Activated T-helper 1 cell treated with anti-CD3 and anti-CD28 coated beads, Interleukin-12 subunit alpha, Interleukin-12 subunit beta, Interleukin-2, Interleukin-4 antibody, amounts not matched to agents 30 ng/mL and 10 ng/mL and 1 ng/mL, durations not matched to agents 14 hours and 24 hours and 36 hours (primary cell): ENCODE measurements around the gene BTBD9. TPM values are rescaled to one million over a fixed set of nuclear protein-coding genes. Genes with fewer than 3 reads are reported as not detected.

ENCODE experiments used
- DNase-seq: peaks from one replicate; pipeline ENCODE4 v3.0.0; 2021; ENCODE audit warnings: low spot score
- H3K27ac Mint-ChIP-seq: one replicate; pipeline ENCODE4 v1.8.0; 2021; ENCODE audit warnings: mild to moderate bottlenecking, mixed read lengths
- H3K27me3 Mint-ChIP-seq: one replicate; pipeline ENCODE4 v1.8.0; 2022; ENCODE audit warnings: mild to moderate bottlenecking, moderate library complexity, mixed read lengths; ENCODE audit not compliant: insufficient read depth
- H3K36me3 Mint-ChIP-seq: one replicate; pipeline ENCODE4 v1.8.0; 2021; ENCODE audit warnings: low read depth, mixed read lengths
- H3K4me1 Mint-ChIP-seq: one replicate; pipeline ENCODE4 v1.8.0; 2021; ENCODE audit warnings: low read depth, mixed read lengths
- H3K4me3 Mint-ChIP-seq: one replicate; pipeline ENCODE4 v1.8.0; 2021; ENCODE audit warnings: mild to moderate bottlenecking, moderate library complexity, mixed read lengths
- H3K9me3 Mint-ChIP-seq: one replicate; pipeline ENCODE4 v1.8.0; 2021; ENCODE audit warnings: mixed read lengths
- intact Hi-C: fragments of 100-400 bp; cut with micrococcal nuclease; formaldehyde crosslinking; loops from one replicate; pipeline ENCODE4 v1.15.1; 2024
- total RNA-seq: library from RNA; stranded (reverse); gene quantifications from 2 replicates; pipeline ENCODE4 v1.2.3, GENCODE V29; 2022

BTBD9 gene
- total RNA-seq, 1 donor from 2014 or later, result 14.5 TPM

DNA sequence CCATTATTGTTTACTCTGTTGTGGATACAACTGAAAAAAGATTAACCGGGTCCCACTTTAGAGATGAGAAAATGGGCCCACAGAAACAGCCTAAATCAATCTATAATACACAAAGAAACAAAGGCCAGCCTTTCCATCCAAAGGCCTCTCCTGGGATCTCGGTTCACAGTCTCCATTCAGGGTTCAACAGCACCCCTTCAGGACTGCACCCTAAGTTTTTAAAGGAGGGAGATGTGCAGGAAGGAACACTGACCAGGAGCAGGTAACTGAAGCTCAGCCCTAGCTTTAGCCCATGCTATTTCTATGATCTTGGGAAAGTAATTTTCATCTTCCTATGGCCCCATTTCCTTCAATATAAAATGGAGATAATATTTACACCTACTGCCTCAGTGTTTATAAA, 147.7 kb downstream of the BTBD9 start:
- no peak for DNase-seq

DNA sequence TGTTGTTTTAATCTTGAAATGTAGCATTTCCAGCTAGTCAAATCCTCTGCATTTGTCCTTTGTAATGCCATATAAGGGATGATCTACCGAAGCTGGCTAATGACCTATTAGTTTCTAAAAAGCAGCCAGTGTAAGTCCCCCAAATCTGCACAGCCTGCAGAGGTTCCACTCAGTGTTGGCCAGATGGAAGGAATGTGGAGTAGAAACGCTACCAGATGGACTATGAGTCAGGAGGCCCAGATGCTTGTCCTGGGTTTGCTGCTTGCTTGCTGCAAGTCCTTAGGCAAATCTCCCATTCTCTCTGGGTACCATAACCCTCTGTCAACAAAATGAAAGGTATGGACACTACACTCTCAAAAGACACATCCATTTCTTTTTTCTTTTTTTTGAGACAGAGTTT, 149.8 kb downstream of the BTBD9 start:
- H3K4me3 Mint-ChIP-seq, result no peak overlapping the region
- H3K36me3 Mint-ChIP-seq, result no peaks in the 10 kb centered on the region
- H3K27ac Mint-ChIP-seq, result no peak overlapping the region
- no peaks in the 10 kb centered on the region for H3K27me3 Mint-ChIP-seq
- H3K4me1 Mint-ChIP-seq, result peaks cover 4% of the 10 kb centered on the region
- H3K9me3 Mint-ChIP-seq, result no peaks in the 10 kb centered on the region
- intact Hi-C loops, result loop anchor here (5.0 kb wide), 1 partner anchor 473 kb away; no protein-coding TSS in a partner anchor
- no peak for DNase-seq

More for the DNA sequence above, 147.7 kb downstream of the BTBD9 start:
- Mint-ChIP-seq H3K36me3 (no peaks in the 10 kb centered on the region), H3K27me3 (no peaks in the 10 kb centered on the region), H3K27ac (no peak overlapping the region), H3K9me3 (no peaks in the 10 kb centered on the region), H3K4me3 (no peak overlapping the region), H3K4me1 (peaks cover 4% of the 10 kb centered on the region)
- intact Hi-C loops, result loop anchor here (5.0 kb wide), 1 partner anchor 475 kb away; no protein-coding TSS in a partner anchor

DNA sequence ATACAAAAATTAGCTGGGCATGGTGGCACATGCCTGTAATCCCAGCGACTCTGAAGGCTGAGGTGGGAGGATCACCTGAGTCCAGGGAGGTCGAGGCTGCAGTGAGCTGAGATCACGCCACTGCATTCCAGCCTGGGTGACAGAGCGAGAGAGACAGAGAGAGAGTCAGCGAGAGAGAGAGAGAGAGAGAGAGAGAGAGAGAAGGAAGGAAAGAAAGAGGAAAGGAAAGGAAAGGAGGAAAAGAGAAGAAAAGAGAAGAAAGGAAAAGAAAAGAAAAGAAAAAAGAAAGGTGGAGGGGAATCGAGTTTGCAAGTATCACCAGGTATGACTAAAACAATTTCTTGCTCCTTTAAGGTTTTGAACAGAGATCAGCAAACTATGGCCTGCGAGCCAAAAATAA, 152.3 kb downstream of the BTBD9 start:
- no peak overlapping the region for H3K27ac Mint-ChIP-seq
- no peak overlapping the region for H3K4me3 Mint-ChIP-seq
- intact Hi-C loops, result no loop called here
- H3K4me1 Mint-ChIP-seq, result no peaks in the 10 kb centered on the region
- H3K27me3 Mint-ChIP-seq, result no peaks in the 10 kb centered on the region
- H3K9me3 Mint-ChIP-seq, result no peaks in the 10 kb centered on the region
- no peak for DNase-seq
- H3K36me3 Mint-ChIP-seq, result no peaks in the 10 kb centered on the region

DNA sequence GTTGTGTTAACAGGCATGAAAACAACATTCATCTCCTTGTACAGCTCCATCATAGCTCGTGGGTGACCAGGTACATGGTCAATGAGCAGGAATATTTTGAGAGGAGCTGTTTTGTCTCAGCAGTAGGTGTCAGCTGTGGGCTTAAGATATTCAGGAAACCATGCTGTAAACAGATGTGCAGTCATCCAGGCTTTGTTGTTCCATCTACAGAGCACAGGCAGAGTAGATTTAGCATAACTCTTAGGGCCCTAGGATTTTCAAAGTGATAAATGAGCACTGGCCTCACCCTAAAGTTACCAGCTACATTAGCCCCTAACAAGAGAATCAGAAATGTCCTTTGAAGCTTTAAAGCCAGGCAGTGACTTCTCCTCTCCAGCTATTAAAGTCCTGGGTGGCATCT, 154.2 kb downstream of the BTBD9 start:
- H3K9me3 Mint-ChIP-seq, result no peaks in the 10 kb centered on the region
- no peaks in the 10 kb centered on the region for H3K4me1 Mint-ChIP-seq
- H3K4me3 Mint-ChIP-seq, result no peak overlapping the region

DNA sequence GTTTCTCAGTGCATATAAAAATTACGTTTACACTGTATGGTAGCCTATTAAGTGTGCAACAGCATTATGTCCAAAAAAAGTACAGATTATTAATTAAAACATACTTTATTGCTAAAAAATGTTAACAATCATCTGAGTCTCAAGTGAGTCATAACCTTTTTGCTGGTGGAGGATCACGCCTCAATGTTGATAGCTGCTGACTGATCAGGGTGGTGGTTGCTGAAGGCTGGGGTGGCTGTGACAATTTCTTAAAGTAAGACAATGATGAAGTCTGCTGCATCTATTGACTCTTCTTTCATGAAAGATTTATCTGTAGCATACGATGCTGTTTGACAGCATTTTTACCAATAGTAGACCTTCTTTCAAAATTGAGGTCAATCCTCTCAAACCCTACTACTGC, 155.1 kb downstream of the BTBD9 start:
- Mint-ChIP-seq H3K27me3 (no peaks in the 10 kb centered on the region), H3K9me3 (no peaks in the 10 kb centered on the region), H3K36me3 (no peaks in the 10 kb centered on the region), H3K27ac (no peak overlapping the region), H3K4me3 (no peak overlapping the region), H3K4me1 (no peaks in the 10 kb centered on the region)
- DNase-seq, result no peak
- intact Hi-C loops, result no loop called here

More for the DNA sequence above, 154.2 kb downstream of the BTBD9 start:
- DNase-seq, result no peak
- intact Hi-C loops, result no loop called here
- H3K27me3 Mint-ChIP-seq, result no peaks in the 10 kb centered on the region
- no peaks in the 10 kb centered on the region for H3K36me3 Mint-ChIP-seq
- H3K27ac Mint-ChIP-seq, result no peak overlapping the region

DNA sequence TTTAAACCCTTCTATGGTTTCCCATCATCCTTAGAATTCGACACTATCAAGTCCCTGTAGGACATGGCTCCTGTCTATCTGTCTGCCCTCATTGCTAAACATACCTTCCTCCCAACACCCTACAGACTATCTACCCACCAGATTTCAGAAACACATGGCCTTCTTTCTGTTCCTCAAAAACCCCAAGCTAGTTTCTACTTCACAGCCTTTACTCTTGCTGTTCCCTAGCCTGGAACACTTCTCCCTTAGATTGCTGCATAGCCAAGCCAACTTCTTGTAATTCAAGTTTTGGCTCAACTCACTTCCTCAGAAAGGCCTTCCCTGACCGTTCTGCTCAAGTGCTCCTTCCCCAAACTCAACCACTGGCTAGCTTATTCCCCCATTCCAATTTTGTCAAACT, 156.2 kb downstream of the BTBD9 start:
- no peak overlapping the region for H3K27ac Mint-ChIP-seq
- intact Hi-C loops, result no loop called here
- no peak for DNase-seq
- no peaks in the 10 kb centered on the region for H3K36me3 Mint-ChIP-seq
- H3K27me3 Mint-ChIP-seq, result no peaks in the 10 kb centered on the region
- no peaks in the 10 kb centered on the region for H3K9me3 Mint-ChIP-seq
- no peak overlapping the region for H3K4me3 Mint-ChIP-seq
- no peaks in the 10 kb centered on the region for H3K4me1 Mint-ChIP-seq

DNA sequence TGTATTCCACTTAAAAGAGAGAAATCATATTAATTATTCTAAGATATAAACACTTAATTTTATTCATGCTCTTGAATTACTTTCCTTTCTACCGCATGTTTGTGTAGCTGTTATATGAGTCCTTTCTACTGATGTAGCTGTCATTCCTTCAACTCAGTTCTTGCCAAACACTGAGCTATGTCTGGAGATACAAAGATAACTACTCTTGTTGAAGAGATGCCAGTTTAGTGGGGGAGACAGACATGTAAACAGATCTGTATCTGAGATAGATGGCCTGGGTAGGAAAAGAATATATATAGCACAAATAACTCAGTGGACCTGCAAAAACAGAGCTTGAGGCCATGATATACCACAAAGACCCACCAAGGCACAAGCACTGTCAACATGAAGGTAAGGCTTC, 157.3 kb downstream of the BTBD9 start:
- H3K27me3 Mint-ChIP-seq, result peaks cover 2% of the 10 kb centered on the region
- no peaks in the 10 kb centered on the region for H3K4me1 Mint-ChIP-seq
- intact Hi-C loops, result no loop called here
- no peaks in the 10 kb centered on the region for H3K9me3 Mint-ChIP-seq
- H3K4me3 Mint-ChIP-seq, result no peak overlapping the region
- no peak for DNase-seq
- H3K27ac Mint-ChIP-seq, result no peak overlapping the region
- H3K36me3 Mint-ChIP-seq, result no peaks in the 10 kb centered on the region

DNA sequence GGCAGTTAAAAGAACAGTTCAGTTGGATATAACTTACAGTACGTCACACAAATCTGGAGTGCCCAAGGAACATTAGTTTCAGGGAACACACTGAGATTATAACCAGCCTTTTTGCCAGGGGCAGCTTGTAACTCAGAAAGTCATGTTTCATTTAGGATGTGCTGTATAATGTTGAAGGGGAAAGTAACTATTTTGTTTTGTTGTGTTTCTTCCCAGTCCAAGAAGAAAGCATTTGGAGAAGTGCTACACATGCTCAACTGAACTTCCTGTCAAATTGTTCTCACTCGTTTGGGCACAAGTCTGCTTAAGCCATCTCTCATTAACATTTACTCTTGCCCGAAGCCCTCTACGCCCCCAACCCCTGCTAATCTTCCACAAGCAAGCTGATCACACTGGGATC, 157.9 kb downstream of the BTBD9 start:
- no peaks in the 10 kb centered on the region for H3K9me3 Mint-ChIP-seq
- no peak overlapping the region for H3K4me3 Mint-ChIP-seq
- intact Hi-C loops, result no loop called here
- no peaks in the 10 kb centered on the region for H3K4me1 Mint-ChIP-seq
- H3K36me3 Mint-ChIP-seq, result no peaks in the 10 kb centered on the region
- no peak for DNase-seq
- H3K27ac Mint-ChIP-seq, result no peak overlapping the region
- peaks cover 4% of the 10 kb centered on the region for H3K27me3 Mint-ChIP-seq

DNA sequence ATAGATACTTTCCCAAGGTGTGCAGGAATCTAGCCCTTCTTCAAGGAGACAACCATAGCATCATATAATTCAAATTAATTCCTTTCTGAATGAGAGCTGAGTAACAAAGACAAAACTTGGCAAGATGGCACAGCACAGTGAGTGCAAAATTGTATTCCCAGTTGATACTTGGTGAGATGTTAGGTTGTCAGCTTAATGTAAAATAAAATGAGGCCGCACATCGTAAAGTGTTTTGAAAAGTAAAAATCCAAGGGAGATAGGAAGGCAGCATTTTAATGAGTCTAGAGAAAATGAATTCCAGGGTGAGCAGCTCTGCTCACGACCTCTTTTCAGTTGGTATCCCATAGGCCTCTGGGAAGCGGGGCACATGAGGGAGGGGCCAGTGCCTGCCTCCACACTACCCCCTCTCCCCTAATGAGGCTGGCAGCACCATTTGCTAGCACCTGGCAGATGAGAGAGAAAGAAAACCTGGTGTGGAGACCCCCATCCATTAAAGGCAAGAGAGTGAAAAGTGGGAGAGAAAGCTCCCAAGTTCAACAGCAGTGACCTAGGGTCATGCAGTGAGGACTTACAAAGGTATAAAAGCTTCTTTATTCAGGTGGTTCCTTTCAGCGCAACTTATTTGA, 158.4 kb downstream of the BTBD9 start:
- intact Hi-C loops, result no loop called here
- Mint-ChIP-seq H3K4me1 (no peaks in the 10 kb centered on the region), H3K4me3 (no peak overlapping the region), H3K27ac (no peak overlapping the region), H3K36me3 (no peaks in the 10 kb centered on the region), H3K9me3 (no peaks in the 10 kb centered on the region), H3K27me3 (peaks cover 4% of the 10 kb centered on the region)
- DNase-seq, result no peak

DNA sequence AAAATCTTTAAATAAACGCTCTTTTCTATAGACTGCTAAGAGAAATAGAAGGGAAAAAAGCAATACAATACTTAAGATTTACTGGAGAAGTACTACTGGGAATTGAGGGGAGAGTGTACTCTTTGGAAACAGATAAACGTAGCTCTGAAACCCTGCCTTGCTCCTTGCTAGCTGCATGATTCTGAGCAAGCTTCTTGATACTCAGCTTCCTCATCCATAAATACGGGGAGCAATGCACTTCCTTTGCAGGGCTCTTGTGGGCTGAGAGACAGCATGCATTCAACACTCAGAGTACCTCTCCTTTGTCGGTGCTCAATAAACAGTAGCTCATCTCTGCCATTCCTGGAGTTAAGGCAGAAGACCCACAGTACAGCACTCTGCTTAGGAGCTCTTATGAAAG, 159.7 kb downstream of the BTBD9 start:
- no peak for DNase-seq
- no peak overlapping the region for H3K27ac Mint-ChIP-seq
- peaks cover 4% of the 10 kb centered on the region for H3K27me3 Mint-ChIP-seq
- no peaks in the 10 kb centered on the region for H3K36me3 Mint-ChIP-seq
- no peak overlapping the region for H3K4me3 Mint-ChIP-seq
- intact Hi-C loops, result no loop called here
- H3K4me1 Mint-ChIP-seq, result no peaks in the 10 kb centered on the region
- H3K9me3 Mint-ChIP-seq, result no peaks in the 10 kb centered on the region

DNA sequence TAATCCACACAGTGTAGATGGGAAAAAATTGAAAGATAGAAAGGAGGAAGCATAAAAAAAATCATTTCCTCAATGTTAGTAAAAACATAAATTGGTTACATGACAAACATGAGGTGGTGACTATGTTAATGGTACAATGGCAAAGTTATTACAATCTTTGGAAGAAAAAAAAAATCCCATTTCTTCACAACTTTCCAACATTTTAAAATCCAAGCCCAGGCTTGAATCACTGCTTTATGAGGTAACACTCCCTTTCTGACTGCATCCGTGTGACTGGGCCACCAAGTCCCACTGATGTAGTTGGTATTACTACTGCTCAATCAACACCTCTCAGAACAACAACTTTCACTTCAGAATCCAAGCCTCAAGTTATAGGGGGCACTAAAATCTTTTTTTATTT, 160.4 kb downstream of the BTBD9 start:
- DNase-seq, result no peak
- H3K27me3 Mint-ChIP-seq, result peaks cover 4% of the 10 kb centered on the region
- intact Hi-C loops, result no loop called here
- H3K4me1 Mint-ChIP-seq, result no peaks in the 10 kb centered on the region
- H3K9me3 Mint-ChIP-seq, result no peaks in the 10 kb centered on the region
- H3K36me3 Mint-ChIP-seq, result no peaks in the 10 kb centered on the region
- no peak overlapping the region for H3K27ac Mint-ChIP-seq
- H3K4me3 Mint-ChIP-seq, result no peak overlapping the region

DNA sequence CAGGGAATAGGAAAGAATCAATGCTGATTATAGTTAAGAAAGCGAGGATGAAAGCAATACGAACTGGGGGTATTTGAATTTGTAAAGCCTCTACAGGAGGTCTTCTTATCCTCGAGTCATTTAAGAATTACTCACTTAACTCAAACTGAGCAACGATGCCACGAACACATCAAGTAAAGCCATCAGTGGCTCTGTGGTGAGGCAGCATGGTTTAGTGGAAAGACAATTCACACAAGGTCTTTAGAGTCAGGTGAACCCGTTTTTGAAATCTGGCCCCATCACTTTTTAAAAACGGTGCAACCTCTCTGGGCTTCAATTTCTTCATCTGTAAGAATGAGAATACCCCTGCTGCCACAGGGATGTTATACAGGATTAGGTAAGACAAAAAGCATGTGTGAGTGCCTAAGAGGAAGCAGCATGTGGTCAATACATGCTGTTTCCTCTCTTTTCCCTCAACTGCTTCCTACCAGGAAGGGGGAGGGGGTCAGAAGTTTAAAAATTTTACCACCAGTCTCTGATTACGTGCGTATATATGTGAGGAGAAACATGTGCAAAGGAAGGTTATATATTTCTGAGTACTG, 162.0 kb downstream of the BTBD9 start:
- no peaks in the 10 kb centered on the region for H3K4me1 Mint-ChIP-seq
- DNase-seq, result no peak
- H3K27ac Mint-ChIP-seq, result no peak overlapping the region

DNA sequence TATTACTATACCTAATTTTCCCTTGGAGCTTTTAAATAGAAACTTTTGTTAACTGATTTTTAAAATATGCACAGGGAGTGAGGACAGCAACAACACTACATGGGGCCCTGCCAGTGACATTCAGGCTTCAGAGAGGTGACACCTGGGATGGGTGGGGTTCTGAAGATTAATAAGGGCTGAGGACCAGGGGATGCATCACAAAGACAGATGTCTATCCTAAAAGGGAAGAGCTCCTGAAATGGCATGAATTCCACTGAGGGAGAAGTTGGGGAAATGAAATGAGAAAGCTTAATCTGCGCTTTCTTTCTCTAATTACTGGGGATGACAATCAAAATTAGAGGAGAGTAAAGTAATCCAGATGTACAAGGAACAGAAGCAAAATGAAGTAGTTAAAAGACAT, 162.8 kb downstream of the BTBD9 start:
- no peak overlapping the region for H3K4me3 Mint-ChIP-seq
- no peaks in the 10 kb centered on the region for H3K4me1 Mint-ChIP-seq
- intact Hi-C loops, result no loop called here
- no peaks in the 10 kb centered on the region for H3K9me3 Mint-ChIP-seq
- H3K27me3 Mint-ChIP-seq, result peaks cover 4% of the 10 kb centered on the region
- DNase-seq, result no peak
- no peaks in the 10 kb centered on the region for H3K36me3 Mint-ChIP-seq
- no peak overlapping the region for H3K27ac Mint-ChIP-seq

More for the DNA sequence above, 162.0 kb downstream of the BTBD9 start:
- no peak overlapping the region for H3K4me3 Mint-ChIP-seq
- H3K27me3 Mint-ChIP-seq, result peaks cover 4% of the 10 kb centered on the region
- H3K9me3 Mint-ChIP-seq, result no peaks in the 10 kb centered on the region
- intact Hi-C loops, result no loop called here
- H3K36me3 Mint-ChIP-seq, result no peaks in the 10 kb centered on the region

DNA sequence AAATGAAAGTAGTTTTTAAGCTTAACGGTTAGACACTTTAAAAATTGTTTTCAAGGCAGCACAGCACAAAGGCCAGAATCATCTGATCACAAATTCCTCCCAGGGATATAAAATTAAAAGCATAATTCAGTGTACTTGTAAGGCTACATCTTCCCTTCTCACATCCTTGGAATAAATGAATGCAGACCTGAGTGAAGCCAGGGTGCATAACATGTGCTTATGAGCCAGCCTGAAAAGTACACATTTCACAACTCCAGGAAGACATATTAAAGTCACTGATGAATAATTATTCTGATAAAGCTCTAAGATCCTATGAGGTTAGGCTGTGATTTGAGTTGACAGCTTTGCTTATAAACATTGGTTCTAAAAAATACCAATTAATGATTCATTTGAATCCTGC, 163.6 kb downstream of the BTBD9 start:
- intact Hi-C loops, result no loop called here
- Mint-ChIP-seq H3K9me3 (no peaks in the 10 kb centered on the region), H3K27me3 (peaks cover 4% of the 10 kb centered on the region), H3K4me1 (no peaks in the 10 kb centered on the region), H3K36me3 (no peaks in the 10 kb centered on the region), H3K27ac (no peak overlapping the region), H3K4me3 (no peak overlapping the region)
- DNase-seq, result no peak
